KG1 (cell line): ENCODE results near the gene FYN.
"Not testable (repeated sequence)": the region's sequence is repeated elsewhere in the genome, so short reads cannot be mapped to it uniquely, and the experiment has no call there.

Experiments
- DNase-seq: peaks from one replicate; lab custom pipeline; 2025; lab: John Stamatoyannopoulos, UW

The FYN gene

DNA sequence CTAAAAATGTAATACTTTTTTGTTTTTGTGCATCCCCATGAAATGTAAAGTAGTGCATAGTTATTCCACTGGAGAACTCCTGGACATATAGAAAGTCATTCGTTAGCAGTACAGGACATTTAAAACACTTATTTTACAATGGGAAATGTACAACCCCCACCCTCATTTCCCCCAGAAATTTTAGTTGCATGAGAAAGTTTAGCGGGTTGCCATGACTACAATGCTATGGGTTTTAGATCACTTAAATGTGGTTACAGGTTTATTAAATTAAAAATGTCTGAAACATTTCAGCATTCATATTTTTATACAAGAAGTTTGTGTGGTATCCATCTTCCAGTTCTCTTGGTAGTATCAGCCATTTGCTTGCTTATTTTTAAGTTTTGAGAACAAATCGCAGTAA lies 212.7 kb downstream of the FYN start:
- DNase-seq: no peak

DNA sequence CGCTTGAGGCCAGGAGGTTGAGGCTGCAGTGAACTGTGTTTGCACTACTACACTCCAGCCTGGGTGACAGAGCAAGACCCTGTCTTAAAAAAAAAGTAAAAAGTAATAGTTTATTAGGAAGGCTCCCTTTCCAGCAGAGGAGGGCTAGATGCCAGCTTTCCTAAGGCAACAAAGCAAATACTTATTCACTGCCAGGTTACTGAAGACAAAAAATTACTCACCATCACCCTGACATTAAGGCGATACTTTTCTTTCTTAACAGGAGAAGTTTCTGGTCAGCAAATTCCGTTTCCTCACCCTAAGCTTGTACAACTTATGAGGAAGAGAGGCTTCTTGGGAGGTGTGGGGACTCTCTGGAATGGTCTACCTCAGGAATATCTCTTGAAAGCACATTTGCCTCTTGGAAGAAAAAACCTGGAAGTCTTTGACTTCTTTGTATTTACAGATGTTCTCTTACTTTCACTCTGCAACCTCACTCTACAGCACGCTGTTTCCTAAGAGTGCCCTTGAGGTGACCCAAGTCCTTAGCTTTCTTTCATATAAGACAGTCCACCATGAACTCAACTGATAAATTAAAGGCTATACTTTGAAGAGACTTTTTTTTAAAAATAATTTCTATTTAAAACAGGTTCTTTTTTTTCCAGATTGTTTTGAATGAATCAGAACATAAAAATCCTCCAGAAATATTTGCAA lies 214.6 kb downstream of the FYN start:
- no peak for DNase-seq

DNA sequence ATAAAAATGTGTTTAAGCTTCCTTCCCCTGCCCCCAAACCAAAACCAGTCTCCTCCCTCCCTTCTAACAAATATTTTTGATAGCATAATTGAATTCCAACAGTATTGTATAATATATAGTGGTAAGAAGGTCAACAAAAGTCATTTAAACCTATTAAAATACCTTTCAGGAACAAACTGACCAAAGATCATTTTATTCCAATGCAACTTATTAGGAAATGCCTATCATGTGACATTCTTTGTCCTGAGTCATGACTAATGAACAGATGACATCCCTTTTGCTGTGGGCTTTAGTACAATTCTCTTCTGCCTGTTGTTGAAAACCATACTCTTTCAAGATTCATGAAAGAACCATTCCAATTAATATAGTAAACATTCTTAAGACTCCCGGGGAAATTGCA lies 216.1 kb downstream of the FYN start:
- DNase-seq: no peak

DNA sequence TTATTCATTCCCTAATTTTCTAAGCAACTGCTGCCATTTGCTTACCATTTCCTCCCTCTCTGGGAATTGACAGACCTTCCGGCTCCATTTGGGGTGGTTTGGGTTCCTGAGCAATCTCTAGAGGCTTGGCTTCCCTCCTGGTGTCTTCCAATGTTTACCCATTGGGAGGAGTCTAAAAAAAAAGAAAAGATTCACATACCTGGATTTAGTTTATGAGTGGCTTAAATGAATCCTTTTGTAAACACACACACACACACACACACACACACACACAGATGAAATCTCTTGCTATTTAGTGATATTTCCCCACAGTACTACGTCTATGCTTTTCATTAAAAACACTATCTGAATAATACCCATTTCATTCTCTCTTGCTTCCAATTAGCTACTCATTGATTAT lies 219.3 kb downstream of the FYN start:
- no peak for DNase-seq

DNA sequence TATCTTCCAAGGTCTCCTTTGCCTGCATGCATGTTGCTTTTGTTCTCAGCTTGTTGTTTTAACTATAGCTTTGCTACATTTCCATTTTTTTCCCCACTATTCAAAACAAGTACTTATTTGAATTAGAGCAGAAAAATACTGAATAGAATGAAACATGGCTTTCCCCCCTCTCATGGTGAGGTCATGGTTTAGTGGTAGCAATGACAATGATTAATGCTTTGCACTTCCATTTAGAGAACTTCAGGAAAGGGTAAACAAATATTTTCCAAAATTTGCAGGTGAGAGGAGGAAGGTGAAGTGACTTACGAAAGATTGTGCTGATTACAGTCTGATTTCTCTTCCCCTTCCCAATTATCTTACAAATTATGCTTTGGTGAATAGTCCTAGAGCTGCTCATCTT lies 219.8 kb downstream of the FYN start:
- DNase-seq: no peak

DNA sequence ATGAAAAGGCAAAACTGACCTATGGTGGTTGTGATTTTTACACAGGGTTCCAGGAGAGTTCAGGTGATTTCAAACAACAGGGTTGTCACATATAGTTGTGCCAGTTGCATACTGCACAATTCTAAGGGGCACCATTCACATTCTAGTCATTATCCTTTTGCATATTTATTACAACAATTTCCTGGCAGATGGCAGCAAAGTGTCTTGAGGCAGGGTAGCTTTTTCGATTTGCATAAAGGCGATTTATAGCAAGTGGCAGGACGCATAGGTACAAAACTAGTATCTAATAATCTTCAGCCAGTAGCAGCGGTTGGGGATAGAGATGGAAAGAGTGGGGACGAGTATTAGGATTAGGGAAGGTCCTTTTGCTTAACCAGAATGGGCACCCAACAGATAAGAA lies 221.1 kb downstream of the FYN start:
- DNase-seq: no peak

DNA sequence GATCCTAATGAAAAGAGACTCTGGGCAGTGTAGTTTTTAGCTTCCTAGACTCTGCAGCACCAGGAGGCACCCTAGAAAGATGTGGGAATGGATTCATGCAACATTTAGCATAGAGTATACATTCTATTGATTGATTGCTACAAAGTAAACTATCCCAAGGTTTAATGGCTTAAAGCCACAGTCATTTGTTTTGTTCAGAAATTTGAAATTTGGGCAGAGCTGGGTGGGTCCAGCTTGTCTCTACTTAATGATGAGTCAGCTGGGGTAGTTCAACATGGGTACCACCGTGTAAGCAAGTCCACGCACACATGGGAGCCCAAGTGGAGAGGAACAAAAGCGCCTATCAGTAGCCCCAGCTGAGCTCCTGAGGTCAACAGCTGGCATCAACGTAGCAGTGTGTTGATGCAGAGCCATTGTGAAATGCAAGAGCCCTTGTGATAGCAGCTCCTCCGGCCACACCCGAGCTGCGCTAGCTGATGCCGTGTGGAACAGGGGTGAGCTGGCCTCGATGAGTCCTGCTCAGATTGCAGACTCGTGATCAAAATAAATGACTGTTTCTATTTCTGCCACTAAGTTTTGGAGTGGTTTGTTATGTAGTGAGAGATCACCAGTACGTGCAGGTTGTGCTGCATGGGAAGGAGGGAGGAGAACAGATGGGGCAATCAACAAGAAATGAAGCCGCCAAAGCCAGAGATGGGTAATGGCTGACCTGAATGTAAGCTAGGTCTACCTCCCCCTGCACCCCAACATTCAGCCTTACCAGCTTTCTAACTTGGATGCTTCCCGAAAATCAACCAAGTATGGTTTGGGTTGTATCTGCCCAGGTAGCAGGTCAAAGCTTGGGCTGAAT lies 221.8 kb downstream of the FYN start:
- DNase-seq: no peak

DNA sequence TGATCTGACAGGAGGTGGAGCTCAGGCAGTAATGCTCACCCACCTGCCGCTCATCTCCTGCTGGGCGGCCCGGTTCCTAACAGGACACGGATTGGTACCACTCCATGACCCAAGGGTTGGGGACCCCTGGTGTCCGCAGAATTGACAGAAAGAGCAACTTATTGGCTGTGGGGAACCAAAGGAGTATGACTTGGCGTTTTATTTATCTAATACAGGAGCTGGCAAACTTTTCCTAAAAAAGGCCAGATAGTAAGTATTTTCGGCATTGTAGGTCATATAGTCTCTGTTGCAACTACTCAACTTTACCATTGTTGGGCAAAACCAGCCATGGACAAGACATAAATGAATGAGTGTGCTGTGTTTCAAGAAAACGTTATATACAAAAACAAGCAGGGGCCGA lies 223.2 kb downstream of the FYN start:
- DNase-seq: no peak

DNA sequence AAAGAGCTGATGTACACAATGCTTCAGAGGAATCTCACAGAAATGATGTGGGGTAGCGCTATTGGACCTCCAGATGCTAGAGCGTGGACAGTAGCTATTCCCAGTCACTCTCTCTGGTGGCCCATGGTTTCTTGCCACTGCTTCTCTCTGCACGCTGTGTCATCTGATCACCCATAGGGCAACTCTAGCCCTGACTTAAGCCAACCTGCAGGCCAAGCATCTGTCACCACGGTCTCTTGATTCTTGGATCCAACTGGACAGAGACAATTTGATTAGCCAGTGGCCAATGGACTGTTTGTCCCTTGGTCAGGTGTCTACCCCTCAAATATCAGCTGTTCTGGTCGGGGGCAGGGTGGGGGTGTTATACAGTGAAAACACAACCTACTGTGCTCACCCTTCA lies 225.2 kb downstream of the FYN start:
- DNase-seq: no peak

DNA sequence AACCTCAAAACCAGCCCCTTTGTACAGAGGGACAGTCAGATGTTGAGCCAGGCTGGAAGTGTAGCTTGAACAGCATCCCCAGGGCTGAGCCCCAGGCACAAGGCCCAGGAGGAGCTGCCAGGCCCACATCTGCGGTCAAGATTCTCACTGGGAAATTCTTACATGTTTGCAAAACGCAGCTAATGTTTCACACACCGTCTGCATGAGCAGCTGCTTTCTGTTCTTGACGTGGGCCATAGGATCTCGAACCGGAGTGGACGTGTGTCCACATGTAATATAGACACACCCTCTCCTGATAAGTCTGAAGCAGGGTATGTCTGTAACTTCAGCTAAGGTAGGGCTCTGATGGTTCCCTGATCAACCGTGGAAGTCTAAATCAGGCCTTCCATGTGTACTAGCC lies 226.3 kb downstream of the FYN start:
- no peak for DNase-seq

DNA sequence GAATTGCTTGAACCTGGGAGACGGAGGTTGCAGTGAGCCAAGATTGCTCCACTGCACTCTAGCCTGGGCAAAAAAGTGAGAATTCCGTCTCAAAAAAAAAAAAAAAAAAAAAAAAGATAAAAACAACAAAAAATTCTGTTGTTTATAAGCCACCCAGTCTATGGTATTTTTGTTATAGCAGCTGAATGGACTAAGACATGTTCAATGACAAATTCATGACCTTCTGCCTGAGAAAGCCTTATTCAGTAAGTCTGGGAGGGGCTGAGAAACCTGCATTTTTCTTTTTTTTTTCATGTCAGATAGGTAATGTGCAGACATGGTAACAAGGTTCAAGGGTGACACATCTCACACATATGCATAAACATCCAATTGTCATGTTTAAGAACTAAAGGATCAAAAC lies 227.2 kb downstream of the FYN start:
- no peak for DNase-seq

DNA sequence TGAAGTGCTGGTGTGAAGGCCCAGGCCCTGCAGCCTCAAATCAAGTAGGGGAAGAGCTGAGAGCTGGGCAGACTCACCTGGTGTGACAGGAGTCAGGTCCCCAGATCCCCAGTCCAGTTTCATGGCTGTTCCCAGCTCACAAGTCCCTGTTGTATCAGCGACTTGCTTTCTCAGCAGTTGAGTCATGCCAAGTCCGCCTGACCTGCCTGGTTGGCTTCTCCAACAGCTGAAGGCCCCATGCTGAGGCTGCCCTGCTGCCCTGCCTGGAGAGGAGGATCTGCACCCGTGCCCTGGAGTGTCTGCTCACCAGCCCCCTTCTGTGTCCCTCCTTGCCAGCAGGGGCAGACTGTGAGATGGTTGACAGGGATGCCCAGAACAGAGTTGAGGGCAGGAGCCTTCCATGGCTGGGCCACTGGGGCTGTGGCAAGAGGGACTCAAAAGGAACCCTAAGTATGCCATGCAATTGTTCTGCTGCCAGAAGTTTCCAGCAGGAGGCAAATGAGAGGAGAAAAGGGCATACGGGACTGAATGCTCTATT lies 228.3 kb downstream of the FYN start:
- no peak for DNase-seq

DNA sequence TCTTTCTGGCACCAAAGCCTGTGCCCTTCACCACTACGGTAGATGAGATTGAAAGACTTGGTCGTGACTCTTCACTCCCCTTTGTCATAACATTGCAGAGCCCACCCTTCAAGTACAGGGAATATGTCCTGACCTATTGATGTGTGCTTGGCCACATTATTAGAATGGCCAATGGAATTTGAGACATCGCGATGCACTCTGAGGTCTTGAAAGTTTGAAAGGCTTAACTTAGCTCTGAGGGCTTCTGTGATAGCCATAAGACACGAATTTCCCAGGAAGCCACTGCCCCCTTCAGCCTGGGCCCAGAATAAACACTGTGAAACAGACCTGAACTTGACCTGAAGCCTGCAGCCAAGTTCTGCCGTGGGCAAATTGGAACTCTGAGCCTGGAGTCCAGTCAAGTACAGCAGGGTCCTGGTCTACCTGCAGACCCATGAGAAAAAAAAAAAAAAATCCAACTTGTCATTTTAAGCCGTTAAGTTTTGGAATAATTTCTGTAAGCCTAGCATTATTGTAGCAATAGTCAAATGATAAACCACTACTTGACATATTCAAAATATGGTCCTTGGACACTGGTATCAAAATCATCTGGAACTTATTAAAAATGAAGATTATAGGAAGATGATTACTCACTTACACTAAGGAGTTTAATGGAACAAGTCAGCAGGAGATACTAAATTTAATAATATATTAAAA lies 230.6 kb downstream of the FYN start:
- peak; percentile 8 for DNase-seq

DNA sequence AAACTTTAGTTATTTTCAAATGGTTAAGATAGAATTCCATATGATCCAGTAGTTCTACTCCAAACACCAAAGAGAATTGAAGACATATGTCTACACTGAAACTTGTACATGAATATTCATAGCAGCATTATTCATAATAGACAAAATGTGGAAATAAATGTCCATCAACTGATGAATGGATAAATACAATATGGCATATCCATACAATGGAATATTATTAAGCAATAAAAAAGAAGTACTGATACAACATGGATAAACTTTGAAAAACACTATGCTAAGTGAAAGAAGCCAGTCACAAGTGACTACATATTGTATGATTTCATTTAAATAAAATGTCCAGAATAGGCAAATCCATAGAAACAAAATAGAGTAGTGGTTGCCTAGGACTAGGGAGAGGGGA lies 234.0 kb downstream of the FYN start:
- no peak for DNase-seq

DNA sequence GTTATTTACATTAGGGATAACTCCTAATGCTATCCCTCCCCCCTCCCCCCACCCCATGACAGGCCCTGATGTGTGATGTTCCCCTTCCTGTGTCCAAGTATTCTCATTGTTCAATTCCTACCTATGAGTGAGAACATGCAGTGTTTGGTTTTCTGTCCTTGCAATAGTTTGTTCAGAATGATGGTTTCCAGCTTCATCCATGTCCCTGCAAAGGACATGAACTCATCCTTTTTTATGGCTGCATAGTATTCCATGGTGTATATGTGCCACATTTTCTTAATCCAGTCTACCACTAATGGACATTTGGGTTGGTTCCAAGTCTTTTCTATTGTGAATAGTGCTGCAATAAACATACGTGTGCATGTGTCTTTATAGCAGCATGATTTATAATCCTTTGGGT lies 238.3 kb downstream of the FYN start:
- DNase-seq: not testable (repeated sequence)

DNA sequence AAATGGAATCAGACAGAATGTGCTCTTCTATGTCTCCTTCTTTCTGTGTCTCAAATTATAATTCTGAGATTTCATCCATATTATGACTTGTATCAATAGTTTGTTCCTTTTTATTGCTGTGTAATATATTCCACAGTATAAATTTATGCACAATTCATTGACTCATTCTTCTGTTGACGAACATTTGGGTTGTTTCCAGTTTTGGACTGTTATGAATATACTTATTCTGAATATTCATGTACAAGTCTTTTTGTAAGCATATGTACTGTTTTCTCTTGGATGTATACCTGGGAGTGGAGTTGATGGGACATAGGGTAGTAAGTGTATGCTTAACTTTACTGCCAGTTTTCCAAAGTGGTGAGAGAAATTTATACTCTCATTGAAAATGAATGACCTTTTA lies 239.4 kb downstream of the FYN start:
- no peak for DNase-seq

DNA sequence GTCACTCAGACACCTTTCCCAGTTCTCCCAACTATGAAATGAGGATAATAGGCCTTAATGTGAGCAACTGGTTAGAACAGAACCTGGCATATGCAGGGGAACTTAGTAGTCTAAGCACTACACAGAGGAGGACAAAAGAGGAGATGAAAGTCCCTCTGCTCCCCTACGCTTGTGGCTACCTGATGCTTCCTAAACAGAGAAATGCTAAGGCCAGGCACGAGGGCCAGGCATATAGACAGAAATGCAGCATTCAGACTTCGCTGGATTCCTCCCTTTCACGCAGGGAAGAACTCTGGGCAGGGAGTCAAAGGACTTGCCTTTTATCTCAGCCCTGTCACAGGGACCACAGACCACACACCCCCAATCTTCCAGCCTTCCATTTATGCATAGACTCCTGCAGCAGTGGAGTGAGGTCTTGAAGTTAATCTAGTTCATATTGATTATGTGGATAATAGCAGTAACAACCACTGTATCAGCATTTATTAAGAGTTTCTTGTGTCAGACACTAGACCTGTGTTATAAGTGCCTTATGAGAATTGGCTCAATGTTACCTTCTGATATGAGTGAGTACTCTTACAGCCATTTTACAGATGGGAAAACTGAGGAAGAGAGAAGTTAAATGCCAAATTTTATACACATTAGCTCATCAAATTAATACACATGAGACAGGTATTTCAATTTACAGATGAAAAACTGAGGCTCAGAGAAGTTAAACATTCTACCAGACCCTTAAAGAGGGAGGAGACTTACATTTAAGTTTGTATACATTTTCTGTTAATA lies 240.6 kb downstream of the FYN start:
- no peak for DNase-seq

DNA sequence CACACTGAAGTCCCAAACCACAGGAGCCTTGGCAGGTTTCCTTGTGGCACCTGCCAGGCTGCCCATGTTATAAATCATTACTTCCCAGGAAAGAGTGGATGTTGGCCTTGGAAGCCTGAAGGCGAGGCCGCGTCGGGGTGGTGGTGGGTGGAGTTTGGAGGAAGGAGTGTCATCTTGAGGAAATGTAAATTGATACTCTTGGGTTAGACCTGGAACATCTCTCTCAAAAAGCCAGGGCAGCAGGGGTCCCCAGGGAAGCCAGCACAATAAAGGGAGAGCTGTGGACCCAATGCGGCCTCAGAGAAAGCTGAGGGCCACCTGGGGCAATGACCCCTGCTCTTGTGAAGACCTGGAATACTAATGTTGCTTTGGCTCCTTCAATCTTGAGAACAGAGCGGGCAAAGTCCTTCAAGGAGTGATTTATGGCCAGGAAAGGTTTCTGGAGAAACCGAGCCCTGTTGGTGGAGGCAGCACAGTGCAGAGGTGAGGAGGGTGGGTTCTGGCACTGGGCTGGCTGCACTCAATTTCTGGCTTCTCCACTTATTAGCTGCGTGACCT lies 241.3 kb downstream of the FYN start:
- no peak for DNase-seq

DNA sequence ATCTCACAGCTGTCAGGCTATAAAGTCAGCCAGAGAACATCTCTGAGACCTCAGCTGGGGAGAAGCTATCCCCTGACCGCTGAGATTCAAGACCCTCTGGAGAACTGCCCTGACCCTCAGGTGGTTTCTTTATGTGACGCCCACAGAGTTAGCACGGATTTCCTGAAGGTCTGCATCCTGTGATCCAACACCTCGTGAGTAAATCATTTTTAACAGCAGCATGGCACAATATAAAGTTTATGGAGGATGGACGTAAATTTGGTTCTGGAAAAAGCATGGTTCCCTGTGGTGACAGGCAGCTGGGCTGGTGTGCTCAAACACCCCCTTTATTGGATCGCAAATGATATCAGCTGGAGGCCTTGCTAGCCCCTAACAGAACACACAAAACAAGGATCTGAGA lies 242.2 kb downstream of the FYN start:
- no peak for DNase-seq

DNA sequence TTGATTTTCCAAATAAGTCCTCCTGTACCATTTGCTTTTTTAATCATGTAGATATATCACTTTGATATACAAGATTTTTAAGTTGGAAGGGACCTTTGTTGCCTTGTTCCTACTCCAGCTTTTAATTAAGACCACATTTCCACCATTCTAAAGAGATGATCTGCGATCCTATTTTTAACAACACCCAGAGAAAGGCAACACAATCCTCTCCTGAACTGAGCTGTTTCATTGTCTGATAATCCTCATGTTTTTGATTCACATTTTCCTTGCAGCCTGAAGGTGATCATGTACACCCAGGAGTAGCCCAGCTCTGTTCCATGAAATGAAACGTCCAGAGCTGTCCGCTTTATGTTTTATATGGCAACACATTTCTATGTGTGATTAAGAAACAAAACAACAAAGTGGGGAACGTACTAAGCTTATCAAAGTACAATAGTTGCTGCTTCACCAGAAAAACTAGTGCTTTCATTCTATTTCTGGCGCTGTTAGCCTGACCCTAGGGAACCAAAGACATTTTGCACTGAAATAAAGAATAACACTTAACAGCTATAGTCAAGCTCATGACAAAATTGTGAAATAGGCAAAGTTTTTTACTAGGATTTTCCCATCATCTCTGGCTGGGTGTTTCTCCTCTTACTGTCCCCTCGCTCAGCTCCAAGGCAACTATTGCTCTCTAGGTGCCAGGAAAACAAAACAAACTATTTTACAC lies 245.0 kb downstream of the FYN start:
- DNase-seq: no peak

DNA sequence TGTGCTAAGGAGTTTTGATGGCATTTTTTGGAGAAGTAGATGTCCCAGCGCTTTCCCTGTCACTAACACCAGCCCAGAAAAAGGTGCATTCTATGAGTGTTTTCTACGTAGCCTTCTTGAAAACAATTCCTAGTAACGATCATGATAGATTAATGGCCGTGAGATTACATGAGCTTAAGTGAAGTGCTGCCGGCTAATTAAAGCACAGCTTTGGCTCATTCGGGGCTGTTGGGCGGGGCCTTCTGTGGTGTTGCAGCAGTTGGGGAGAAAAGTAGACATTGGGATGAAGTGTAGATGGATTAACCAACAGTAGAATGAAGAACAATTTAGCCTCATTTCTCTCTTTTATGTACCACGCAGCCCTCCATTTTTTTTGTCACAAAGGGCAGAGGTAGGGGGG lies 246.8 kb downstream of the FYN start:
- DNase-seq: no peak
